Epidermal melanocyte (primary cell): ENCODE data around the gene VGLL3.

Experiments used
- DNase-seq: peaks from one replicate; pipeline ENCODE4 v3.0.0; 2011; ENCODE audit warnings: low spot score; ENCODE audit not compliant: insufficient read length

VGLL3 gene

DNA sequence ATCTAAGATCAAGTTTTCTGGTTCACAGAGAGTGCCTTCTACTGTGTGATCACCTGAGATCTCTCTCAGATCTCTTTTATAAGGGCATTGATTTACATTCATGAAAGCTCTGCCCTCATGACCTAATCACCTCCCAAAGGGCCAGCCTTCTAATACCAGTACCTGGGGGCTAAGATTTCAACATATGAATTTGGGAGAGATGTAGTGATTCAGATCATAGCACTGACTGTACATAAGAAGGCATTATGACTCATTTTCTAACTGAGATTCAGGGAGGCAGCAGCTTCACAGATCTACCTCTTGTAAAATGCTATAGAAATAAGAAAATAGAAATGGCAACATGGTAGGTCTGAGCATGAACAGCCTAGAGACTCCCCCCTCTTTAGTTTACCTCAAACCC is 39.6 kb downstream of the VGLL3 start:
- DNase-seq = no peak

GRCh38 chr3:86950717-86951116 is 40.2 kb downstream of the VGLL3 start:
- DNase-seq = no peak

DNA sequence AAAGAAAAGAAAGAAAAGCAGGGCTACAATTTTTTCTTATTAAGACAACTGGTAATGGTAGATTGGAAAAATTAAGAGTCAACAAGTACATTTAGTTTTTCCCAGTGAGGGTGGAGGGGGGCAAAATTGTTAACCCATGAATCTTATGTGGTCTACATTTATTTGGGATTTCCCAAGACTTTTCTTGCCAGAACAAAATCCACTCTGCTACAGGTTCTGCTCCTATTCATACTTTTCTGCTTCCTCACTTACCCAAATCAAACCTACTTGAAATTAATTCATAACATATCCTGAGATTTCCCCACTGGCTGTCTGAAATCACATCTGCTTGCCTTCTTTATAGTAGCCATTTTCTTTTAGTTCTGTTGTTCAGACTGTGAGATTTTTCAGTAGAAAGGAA is 41.1 kb downstream of the VGLL3 start:
- no peak for DNase-seq

DNA sequence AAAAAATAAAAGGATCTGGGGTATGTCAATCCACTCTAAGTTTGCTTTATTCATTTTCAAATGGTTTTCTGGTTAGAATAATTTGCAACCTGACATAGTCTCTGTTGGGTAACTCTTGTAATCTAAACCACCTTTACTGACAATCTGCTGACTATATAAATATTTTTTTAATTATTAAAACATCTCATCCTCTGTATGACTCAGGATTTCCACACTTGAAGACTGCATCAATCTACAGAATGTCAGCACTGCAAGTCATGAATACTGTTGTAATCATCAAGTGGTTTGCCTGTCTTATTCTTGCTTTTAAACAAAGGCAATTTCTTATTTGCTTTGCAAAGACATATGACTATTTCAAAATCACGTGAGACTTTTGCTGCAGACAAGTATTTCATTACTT is 42.1 kb downstream of the VGLL3 start:
- no peak for DNase-seq

- no peak for DNase-seq
Measured at GRCh38 chr3:86942206-86942605, 48.7 kb downstream of the VGLL3 start.

GRCh38 chr3:86938416-86939105 is 52.4 kb downstream of the VGLL3 start:
- no peak for DNase-seq

DNA sequence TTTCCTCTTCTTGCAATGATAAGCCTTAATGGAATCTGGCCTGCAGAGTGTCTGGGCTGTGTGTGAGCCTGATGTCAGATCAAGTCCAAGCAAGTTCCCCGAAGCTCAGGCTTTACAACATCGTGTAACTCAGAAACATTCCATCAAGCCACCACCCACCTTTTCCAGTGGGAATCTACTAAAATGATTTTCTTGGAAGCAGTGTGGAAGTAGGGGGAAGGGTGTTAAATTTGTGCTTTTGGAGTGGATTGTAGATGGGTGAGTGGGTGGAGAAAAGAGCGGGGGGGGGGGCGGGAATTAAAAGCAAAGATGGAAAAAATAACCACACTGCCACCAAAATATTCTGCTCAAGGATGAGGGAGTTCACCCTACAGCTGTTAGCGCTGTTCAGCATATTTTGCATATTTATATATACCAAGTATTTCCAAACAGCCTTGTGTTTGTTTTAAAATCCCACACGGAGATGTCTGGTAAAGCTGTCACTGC is 53.6 kb downstream of the VGLL3 start:
- DNase-seq = peak; percentile 16

- DNase-seq = no peak
Measured at GRCh38 chr3:86934851-86935250, 56.1 kb downstream of the VGLL3 start.

GRCh38 chr3:86930831-86931230 is 60.1 kb downstream of the VGLL3 start:
- DNase-seq = no peak

DNA sequence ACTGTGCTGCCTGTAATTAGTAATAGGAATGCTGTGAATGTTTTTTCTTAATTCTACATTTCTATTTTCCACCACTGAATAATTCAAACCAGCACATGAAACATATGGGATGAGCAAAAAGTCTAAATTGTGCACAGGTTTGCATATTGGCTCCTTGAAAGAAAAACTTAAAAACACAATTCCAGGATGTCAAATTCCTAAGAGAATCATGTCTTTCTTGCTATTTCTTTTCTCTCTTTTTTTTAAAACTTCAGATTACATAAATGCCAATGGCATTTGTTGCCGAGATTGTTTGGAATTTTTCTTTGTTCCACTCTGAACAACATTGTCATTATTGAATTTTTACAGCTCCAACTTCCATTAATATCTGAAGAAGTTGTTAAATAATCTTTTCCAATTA is 60.8 kb downstream of the VGLL3 start:
- no peak for DNase-seq

DNA sequence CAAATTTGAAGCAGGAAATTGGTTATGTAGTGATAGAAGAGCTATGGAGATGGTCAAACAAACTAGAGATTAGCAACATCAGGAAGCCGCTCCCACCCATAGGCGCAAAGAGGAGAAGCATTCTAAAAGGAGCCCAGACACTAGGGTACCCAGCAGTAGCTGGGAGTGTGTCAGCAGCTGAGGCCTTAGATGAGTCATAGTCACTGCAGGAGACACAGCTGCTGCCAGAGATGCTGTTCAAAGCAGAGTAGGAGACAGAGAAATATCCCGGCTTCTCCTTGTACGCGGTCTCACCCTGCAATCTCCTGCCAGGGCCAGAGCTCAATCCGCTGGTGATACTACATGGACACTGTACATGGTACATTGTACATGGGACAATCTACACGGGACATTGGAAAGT is 61.9 kb downstream of the VGLL3 start:
- DNase-seq = no peak

DNA sequence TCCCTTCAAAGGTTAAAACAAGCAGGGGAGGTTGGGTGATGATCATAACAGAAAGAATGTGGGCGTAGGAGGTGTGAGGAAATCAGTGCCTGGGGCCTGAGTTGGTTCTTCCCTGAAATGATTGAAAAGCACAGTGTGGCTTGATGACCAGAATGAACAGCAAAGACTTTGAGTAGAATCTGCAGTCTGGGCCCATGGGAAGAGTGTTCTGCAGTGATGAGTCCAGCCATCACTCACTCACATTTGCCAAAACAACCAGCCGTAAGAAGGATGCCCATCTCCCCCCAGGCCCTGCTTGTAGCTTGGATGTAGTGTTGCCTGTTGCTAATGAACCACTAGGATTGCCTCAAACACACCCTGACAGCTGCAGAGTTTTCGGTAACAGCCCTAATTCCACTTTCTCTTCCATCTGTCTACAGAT is 67.9 kb downstream of the VGLL3 start:
- no peak for DNase-seq

- DNase-seq = no peak
Measured at GRCh38 chr3:86921971-86922680, 68.8 kb downstream of the VGLL3 start.

DNA sequence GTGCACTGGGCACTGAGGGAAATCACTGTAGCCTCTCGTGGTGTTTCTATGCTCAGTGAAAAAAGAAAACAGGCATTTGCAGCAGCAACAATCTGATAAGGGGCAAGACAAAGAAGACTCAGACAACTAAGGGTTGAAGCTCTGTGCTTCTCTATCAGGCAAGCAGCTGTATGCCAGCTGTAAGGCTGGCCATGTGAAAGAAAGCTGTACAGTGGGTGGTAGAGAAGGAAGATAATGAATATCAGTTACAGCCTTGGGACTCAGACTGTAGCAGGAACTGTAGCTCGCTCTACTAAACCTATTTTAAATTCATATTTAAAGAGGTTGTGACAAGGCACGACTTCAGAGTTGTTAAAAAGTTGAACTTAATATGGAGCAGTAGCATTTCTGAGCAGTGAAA is 76.3 kb downstream of the VGLL3 start:
- DNase-seq = no peak

DNA sequence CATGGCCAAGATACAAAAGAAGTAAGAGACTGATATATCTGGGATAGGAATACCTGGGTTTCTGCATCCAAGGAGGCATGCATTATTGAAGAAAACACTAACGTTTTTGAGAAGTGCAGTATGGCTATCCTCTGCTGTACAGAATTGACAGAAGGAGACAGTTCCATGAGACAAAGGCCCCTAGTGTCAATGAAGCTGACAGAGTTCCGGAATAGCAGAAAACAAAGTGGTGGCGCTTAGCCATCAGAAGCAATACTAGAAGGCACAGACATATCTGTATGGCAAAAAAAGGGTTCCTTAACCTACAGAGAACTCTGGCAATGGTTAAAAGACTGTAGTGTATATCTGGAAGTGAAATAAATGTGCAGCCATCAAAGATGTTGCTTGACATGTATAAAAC is 77.8 kb downstream of the VGLL3 start:
- DNase-seq = no peak

DNA sequence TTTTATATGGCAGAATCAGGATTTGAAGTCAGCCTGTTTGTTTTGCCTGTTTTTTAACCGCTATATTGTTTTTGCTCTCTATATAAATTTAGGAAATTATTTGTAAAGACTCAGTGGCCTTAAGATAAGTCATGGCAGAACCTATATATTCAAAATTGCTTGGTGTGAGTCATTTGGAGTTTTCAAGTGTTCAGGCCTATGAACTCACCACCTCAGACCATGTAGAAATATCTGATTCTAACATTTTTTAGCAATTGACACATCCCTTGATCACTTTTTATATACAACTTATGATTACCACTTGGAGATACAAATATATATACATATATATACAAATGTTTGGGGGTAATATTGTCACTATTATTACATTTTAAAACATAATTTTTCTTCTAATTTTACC is 95.7 kb downstream of the VGLL3 start:
- no peak for DNase-seq

DNA sequence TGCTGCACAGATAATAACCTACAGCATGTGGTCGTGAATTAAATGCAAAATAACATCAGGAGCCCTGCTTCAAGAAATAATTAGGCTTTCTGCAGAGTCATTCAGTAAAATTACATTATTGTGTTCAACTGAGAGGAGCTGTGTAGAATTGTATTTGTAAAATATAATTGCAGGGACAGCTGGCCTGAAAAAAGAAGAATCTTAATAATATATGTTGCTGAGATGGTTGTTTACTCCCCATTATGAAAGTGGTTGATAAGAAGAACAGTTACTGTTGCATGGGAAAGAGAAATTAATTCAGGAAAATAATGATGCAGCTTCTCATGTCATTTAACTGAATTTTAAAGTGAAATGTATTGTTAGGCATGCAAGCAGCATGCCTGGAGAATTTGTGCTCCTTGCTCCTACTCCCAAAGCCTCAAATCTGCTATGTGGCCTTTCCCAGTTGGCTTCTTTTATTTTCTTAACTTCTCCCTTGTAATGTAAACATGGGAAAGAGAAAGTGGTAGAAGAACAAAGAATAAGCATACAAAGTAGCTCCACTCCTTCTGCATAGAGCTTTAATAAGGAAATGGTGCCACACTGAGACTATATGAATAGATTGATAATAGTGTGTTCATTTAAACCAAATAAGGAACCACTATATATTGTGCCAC is 100.1 kb downstream of the VGLL3 start:
- no peak for DNase-seq
